ENCODE results near the gene CHMP1A.

The CHMP1A gene

GRCh38 chr16:89623511-89624261, 33.8 kb downstream of the CHMP1A start:
- DNase-seq, result peak; percentile 24

GRCh38 chr16:89621698-89622409, 35.7 kb downstream of the CHMP1A start:
- no peak for DNase-seq

GRCh38 chr16:89621136-89621697, 36.3 kb downstream of the CHMP1A start:
- DNase-seq, result no peak

GRCh38 chr16:89620406-89620841, 37.1 kb downstream of the CHMP1A start:
- DNase-seq, result peak; percentile 27

- peak; percentile 59 for DNase-seq
Observed at GRCh38 chr16:89619840-89620239, 37.7 kb downstream of the CHMP1A start.

- no peak for DNase-seq
Observed at GRCh38 chr16:89618109-89618998, 39.2 kb downstream of the CHMP1A start.

- DNase-seq, result no peak
Observed at GRCh38 chr16:89617036-89617435, 40.5 kb downstream of the CHMP1A start.

GRCh38 chr16:89616623-89617022, 40.9 kb downstream of the CHMP1A start:
- DNase-seq, result no peak

GRCh38 chr16:89615596-89616090, 41.9 kb downstream of the CHMP1A start:
- no peak for DNase-seq

GRCh38 chr16:89615176-89615575, 42.3 kb downstream of the CHMP1A start:
- no peak for DNase-seq

- no peak for DNase-seq
Observed at GRCh38 chr16:89613954-89614459, 43.5 kb downstream of the CHMP1A start.

GRCh38 chr16:89613231-89613953, 44.1 kb downstream of the CHMP1A start, which contains the start of gene DPEP1:
TSS of gene DPEP1 (plus strand) at chr16:89613642. CDS start at chr16:89630411, 16,769 bp downstream.
- DNase-seq, result no peak

- DNase-seq, result no peak
Observed at GRCh38 chr16:89612415-89613166, 44.9 kb downstream of the CHMP1A start.

GRCh38 chr16:89610108-89610453, 47.4 kb downstream of the CHMP1A start:
- DNase-seq, result no peak

- DNase-seq, result no peak
Observed at GRCh38 chr16:89607937-89608740, 49.4 kb downstream of the CHMP1A start.

- no peak for DNase-seq
Observed at GRCh38 chr16:89607453-89607852, 50.1 kb downstream of the CHMP1A start.

GRCh38 chr16:89606006-89606405, 51.5 kb downstream of the CHMP1A start:
- DNase-seq, result no peak

- DNase-seq, result no peak
Observed at GRCh38 chr16:89605186-89605970, 52.1 kb downstream of the CHMP1A start.

GRCh38 chr16:89604764-89605163, 52.7 kb downstream of the CHMP1A start:
- DNase-seq, result no peak
